NCI-H69 (cell line): Measurements from ENCODE around the gene COPS9.

Experiments used
- DNase-seq: peaks from one replicate; lab custom pipeline; 2025; lab: John Stamatoyannopoulos, UW

COPS9 gene

DNA sequence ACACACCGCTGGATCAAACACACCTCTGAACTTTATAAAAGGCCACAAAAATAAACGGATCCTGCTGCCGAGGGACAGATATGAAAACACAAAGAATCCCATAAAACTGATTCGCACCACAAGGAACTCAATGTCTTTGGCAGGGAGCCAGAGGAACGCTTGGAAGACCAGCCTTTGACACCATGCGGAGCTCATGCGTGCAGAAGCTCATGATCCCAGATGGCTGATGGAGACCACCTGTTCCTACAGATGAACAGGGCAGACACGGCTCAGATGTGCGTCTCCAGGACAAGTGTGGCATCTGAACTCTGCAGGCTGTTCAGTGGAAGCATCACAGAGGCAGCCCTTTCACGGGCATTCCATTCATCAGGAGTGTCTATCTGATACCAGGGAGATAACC, 24.9 kb downstream of the COPS9 start:
- DNase-seq: peak; percentile 67

DNA sequence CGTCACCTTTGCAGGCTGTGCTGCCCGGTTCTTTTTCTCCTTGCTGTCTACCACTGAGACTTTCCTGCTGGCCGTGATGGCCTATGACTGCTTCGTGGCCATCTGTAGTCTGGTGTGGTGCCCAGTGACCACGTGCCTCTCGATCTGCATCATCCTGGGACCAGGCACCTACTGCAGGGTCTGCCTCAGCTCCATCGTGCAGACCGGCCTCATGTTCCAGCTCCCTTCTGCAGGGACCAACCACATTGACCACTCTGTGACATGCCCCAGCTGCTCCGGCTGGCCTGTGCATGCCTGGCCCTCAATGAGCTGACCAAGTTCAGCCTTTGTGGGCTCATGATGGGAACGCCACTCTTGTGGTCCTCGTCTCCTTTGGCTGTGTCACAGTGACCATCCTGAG, 26.7 kb downstream of the COPS9 start:
- no peak for DNase-seq

DNA sequence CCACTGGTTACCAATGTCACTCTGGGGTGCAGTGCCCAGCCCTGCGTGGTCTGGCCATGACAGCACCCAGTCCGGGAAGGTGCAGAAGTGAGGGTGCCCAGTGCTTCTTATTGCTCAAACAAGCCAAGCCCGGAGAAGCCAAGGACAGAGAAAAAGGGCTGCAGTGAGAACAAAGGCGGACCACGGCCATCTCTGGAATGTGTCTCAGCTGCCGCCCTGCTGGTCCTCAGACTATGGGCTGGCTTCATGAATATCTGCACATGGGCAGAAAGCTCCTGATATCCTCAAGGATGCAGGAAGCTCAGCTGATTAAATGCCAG, 28.7 kb downstream of the COPS9 start:
- no peak for DNase-seq

DNA sequence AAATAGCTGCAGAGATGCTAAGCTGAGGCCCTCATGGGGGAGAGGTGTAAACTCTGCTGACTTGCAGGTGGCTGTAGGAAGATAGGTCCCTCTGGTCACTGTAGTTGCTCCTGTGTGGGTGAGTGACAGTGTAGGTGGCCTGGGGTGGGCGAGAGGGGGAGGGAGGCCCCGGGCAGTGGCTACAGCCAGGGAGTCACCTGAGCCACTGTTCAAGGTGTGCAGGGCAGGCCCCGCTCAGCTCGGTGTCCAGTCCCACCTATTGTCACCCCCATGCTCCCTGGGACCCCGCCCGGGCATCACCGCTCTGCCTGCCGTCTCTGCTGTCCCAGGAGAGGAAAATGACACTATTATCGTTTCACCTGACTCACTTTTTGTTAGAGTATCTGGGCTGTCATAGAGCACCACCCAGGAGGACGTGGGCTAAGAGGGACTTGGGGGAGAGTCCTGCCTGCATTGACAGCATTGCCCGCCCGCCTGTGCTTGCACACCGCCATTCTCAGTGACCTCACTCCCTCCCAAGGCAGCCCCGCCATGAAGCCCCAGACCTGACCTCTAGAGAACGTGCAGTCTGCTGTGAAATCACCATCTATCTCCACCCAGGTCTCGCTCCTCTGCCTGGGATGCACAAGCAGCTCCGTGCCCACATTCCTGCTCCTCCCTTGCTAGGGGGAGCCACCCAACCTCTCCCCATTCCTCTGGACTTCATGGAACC, 29.2 kb downstream of the COPS9 start:
- DNase-seq: no peak

DNA sequence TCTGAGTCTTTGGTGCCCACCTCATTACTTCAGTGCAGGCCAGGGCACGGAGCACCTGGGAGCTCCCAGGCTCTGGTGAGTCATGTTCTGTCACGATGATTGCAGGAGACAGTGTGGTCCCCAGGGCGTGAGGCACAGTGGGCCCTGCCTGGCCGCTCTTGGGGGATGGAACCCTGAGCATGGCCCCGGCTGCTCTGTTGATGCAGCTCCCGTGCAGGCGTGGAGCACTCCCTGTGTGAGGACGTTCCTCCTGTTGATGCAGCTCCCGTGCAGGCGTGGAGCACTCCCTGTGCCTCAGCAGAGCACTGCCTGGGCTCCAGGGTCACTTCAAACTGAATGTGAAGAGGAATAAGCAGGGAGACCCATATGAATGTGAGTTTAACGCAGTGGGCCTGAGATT, 30.1 kb downstream of the COPS9 start:
- no peak for DNase-seq

DNA sequence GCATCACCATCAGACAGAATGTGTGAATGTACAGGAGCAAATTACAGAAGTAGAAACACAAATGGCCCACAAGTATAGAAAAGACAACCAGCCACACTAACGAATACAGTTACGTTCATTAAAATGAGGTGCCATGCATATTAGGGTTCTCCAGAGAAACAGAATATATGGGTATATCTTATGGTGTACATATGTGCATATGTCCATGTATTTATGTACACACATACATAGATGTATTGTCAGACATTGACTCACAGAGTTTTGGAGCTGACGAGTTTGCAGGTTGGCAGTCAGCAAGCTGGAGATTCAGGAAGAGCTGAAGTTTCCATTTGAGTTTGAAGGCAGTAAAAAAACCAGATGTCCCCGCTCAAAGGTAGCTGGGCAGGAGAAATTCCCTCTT, 33.0 kb downstream of the COPS9 start:
- no peak for DNase-seq

DNA sequence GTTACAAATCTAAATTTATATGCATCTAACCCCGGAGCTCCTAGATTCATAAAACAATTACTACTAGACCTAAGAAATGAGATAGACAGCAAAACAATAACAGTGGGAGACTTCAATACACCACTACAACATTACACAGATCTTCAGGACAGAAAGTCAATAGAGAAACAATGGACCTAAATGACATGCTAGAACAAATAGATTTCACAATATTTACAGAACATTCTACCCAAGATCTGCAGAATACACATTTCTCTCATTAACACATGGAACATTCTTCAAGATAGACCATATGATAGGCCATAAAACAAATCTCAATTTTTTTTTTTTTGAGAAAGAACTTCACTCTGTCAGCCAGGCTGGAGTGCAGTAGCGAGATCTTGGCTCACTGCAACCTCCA, 37.8 kb downstream of the COPS9 start:
- no peak for DNase-seq

DNA sequence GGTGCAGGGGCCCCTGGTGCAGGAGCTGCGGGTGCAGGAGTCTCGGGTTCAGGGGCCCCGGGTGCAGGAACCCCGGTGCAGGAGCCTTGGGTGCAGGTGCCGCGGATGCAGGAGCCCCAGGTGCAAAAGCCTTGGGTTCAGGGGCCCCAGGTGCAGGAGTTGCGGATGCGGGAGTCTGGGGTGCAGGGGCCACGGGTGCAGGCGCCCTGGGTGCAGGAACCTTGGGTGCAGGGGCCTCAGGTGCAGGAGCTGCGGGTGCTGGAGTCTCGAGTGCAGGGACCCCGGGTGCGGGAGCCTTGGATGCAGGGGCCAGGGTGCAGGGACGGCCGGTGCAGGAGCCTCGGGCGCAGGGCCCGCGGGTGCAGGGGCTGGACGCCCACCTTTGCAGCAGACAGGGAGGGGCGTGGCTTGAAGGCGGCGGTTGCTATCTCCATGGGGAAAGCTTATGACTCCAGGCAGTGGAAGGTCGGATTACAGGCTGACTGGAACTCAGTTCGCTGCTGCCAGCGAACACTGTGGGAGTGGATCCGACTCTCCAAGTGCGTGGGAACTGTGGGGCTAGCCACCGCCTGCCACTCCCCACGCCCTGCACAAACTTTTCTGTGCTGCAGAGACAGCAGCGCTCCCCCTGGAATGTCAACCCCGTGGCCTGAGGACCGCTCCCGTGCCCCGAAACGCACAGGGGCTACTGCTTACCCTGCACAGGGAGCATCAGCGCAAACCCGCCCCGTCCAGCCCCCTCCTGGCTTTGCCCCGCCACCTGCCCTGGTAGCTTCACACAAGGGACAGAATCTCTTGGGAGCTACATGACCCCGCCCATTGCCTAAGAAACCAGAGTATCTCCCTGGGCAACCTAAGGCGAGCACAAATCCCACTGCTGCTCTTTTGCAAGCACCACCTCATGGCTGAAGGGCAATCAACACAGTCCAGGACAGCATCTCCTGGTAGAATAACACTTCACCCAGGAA, 40.3 kb downstream of the COPS9 start:
- peak; percentile 3 for DNase-seq

DNA sequence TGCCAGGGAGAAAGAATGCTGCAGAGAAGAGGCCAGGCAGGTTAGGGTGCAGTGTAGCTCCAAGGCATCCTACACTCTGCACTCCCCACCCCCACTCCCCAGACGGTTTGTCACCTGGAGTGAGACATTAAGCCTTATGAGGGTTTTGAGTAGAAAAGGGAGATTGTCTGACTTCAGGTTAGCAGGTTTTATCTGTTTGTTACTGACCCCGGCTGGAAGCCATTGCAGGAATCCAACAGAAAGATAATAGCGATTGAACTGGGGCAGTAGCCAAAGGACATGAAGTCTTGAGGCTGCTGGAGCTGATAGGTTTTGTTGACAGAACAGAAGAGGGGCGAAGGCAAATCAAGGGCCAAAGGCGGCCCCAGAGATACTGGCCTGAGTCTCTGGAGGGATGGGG, 46.8 kb downstream of the COPS9 start:
- no peak for DNase-seq

DNA sequence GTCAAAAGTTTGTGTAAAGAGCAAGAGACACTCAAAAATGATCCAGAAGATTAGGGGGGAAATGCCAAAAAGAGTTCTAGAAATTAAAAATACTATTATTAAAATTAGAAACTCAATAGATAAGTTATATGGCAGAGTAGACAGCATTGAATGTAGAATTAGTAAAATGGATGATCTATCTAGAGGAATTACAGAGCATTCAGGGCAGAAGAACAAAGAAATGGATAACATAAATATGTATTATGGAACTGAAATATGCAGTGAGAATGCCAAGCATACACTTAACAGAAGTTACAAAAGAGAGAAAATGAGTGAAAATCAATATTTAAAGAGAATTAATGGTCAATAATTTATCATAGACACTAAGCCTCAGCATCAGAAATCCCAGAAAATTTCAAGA, 49.5 kb downstream of the COPS9 start:
- no peak for DNase-seq
